GM18508 (cell line): ENCODE data around the gene MACROD2.

Experiments
- ATAC-seq: cut with Tn5 transposase; IDR thresholded peaks from one replicate; pipeline ENCODE4 v1.9.1; 2021; ENCODE audit warnings: moderate number of reproducible peaks; ENCODE audit not compliant: insufficient read depth, unreplicated experiment

The MACROD2 gene

GRCh38 chr20:14720251-14720650 lies 724.9 kb downstream of the MACROD2 start:
- ATAC-seq: no peak

GRCh38 chr20:14721926-14722452 lies 726.7 kb downstream of the MACROD2 start:
- no peak for ATAC-seq

GRCh38 chr20:14723614-14724013 lies 728.3 kb downstream of the MACROD2 start:
- no peak for ATAC-seq

- ATAC-seq: no peak
Observed at GRCh38 chr20:14724036-14724435, 728.7 kb downstream of the MACROD2 start.

DNA sequence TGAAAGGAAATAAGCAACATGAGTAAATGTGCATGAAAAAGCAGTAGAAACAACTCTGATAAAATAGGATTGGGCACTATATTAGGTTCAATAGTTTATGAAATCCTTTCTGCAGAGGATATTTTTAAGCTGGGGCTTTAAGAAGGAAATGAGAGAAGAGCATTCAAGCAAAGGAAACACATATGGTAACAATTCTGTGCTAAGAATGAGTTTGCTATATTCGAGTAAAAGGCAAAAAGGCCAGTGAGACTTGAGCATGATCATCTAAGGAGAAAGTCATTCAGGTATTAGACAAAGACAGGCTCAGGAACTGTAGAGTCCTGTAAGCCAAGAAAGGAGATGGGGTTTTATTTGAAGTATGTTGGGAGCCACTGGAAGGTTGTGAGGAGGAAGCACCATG lies 729.2 kb downstream of the MACROD2 start:
- no peak for ATAC-seq

- ATAC-seq: no peak
Observed at GRCh38 chr20:14726591-14726990, 731.3 kb downstream of the MACROD2 start.

- no peak for ATAC-seq
Observed at GRCh38 chr20:14727485-14728150, 732.3 kb downstream of the MACROD2 start.

DNA sequence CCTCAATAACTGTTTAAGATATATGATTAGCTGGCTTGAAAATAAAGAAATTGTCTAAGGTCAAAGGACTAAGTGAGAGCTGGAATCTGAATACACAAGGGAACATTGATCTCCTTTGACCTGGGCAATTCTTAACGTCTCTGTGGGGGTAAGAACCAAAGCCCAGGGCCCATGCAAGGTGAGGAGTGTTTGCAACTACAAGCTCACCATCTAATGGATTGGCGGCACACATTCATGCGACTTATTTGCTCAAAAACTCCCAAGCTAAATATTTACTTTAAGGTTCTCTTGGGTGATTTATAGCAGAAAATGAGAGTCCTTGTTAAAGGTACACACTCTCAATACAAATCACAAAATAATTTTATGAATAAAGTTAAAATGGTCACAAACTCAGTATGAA lies 734.1 kb downstream of the MACROD2 start:
- no peak for ATAC-seq

- no peak for ATAC-seq
Observed at GRCh38 chr20:14732343-14732742, 737.0 kb downstream of the MACROD2 start.

- ATAC-seq: no peak
Observed at GRCh38 chr20:14732996-14733395, 737.7 kb downstream of the MACROD2 start.

- no peak for ATAC-seq
Observed at GRCh38 chr20:14740380-14740779, 745.1 kb downstream of the MACROD2 start.

GRCh38 chr20:14741616-14742015 lies 746.3 kb downstream of the MACROD2 start:
- ATAC-seq: no peak

GRCh38 chr20:14744723-14745122 lies 749.4 kb downstream of the MACROD2 start:
- no peak for ATAC-seq

- ATAC-seq: no peak
Observed at GRCh38 chr20:14745830-14746229, 750.5 kb downstream of the MACROD2 start.

DNA sequence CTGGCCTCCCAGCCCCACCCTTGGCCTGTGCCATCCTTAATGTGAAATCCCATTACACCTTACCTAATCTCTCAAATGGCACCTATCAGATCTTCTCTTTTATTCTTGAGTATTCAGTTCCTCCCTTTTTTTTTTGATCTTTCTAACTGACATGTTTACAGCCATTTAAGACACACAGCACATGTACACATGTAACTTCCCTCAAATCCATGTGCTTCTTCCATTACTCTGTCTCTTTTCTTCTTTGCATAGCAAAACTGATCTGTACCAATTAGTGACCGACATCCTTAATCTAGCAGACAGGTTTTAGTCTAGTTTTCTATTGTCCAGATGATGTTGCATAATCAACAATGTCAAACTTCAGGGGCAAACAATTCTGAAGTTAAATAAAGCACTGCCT lies 755.9 kb downstream of the MACROD2 start:
- no peak for ATAC-seq

GRCh38 chr20:14757728-14758127 lies 762.4 kb downstream of the MACROD2 start:
- no peak for ATAC-seq

- no peak for ATAC-seq
Observed at GRCh38 chr20:14758356-14758755, 763.0 kb downstream of the MACROD2 start.

DNA sequence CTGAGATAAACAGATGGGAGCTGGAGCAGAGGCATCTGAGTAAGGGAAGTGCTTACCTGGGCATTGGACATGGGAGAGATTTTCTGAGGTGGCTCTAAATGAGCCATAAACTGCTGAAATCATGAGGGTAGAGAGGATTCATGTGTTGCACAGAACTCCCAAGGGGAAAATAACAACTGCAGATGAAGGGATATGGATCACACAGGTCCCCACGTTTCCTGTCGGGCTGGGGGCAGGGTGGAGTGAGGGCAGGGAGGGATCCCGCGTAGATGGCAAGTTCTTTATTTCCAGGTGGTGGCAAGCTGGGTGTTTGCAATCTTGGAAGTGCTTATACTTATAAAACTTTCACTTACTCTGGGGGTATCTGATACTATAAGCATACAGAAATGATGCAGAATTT lies 764.7 kb downstream of the MACROD2 start:
- no peak for ATAC-seq

GRCh38 chr20:14761903-14762302 lies 766.6 kb downstream of the MACROD2 start:
- no peak for ATAC-seq

- ATAC-seq: no peak
Observed at GRCh38 chr20:14764511-14765369, 769.4 kb downstream of the MACROD2 start.

DNA sequence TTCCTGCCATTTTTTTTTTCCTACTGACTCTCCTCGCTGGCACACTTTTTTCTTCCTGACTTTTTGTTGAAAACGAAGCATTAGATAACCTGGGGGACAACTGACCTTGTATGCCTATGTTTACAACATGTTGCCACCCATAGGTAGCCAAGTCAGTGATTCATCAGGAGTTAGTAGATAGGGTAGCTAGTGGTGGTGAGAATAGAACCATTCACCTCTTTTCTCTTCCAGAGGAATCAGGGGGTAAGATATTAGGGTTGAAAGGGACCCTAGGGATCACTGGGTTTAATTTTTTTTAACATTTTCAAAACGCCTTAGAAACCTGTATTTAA lies 770.0 kb downstream of the MACROD2 start:
- ATAC-seq: no peak

DNA sequence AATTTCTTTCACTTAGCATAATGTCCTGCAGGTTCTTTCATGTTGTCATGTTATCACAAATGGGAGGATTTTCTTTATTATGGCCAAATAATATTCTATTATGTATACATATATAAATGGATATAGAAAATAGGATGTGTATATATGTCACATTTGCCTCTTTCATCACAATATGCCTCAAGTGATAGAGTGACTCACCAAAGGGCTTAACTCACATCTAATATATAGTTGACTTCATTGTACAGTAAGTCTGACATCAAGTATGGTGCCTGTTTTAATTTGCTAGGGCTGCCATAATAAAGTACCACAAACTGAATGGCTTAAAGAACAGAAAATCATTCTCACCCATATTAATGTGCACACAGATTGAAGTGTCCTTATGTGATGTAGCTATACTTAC lies 778.2 kb downstream of the MACROD2 start:
- ATAC-seq: no peak
